Prostate gland (tissue), 2 donors: ENCODE data around the gene FAR2.

Experiments
- CTCF ChIP-seq, 4 experiments: fragments of 200-600 bp in 2 of 4; fragments of 450-650 bp in 2 of 4; sonication (generic) in 2 of 4; IDR thresholded peaks; 1 replicate in 3 of 4; 2 replicates in 1 of 4; pipeline ENCODE4 v1.5.1; 2016 to 2019; ENCODE audit warnings: antibody characterized with exemption in 4 of 4, mild to moderate bottlenecking in 2 of 4, moderate library complexity in 2 of 4
- POLR2A ChIP-seq: fragments of 450-650 bp; IDR thresholded peaks from one replicate; pipeline ENCODE4 v1.6.1; 2016; ENCODE audit warnings: antibody characterized with exemption, mild to moderate bottlenecking

- TF ChIP-seq POLR2A = no peak
- no peak for TF ChIP-seq CTCF (IDR thresholded peaks at IDR 0.05)
These were observed 46.3 kb upstream of the FAR2 start for GRCh38 chr12:29102741-29103140.
